HCT116 (cell line): ENCODE data around the gene AMDHD1. TPM values are rescaled to one million over a fixed set of nuclear protein-coding genes. Genes with fewer than 3 reads are reported as not detected.

ENCODE experiments used
- ATAC-seq: fragments of 200-7000 bp; cut with Tn5 transposase; 2 replicates; pipeline ENCODE4 v1.9.1; 2020; ENCODE audit warnings: mild to moderate bottlenecking, moderate library complexity
- BruUV-seq: library from RNA; stranded (reverse); fragments of 400-500 nt; replicated peaks from 2 replicates; lab custom pipeline; 2021; lab: Mats Ljungman, UMichigan
- CTCF ChIA-PET: fragments of 300-600 bp; sonication (Branson Sonifier 250); formaldehyde crosslinking; loops from one replicate; lab custom pipeline; 2021; ENCODE audit warnings: antibody characterized with exemption; lab: Charles Lee
- POLR2A ChIA-PET: fragments of 300-600, 350-600 bp; sonication (Branson Sonifier 250); formaldehyde crosslinking; loops from one replicate; lab custom pipeline; 2021; ENCODE audit warnings: antibody characterized with exemption; lab: Charles Lee
- RAD21 ChIA-PET, 2 experiments: fragments of 300-600 bp; sonication (Branson Sonifier 250); formaldehyde crosslinking; loops; one replicate each; lab custom pipeline; 2023; ENCODE audit warnings: low total read pairs in 2 of 2; ENCODE audit not compliant: uncharacterized antibody in 2 of 2, unreplicated experiment in 2 of 2, low non-redundant PET in 1 of 2; lab: Charles Lee
- DNase-seq: peaks from one replicate; pipeline ENCODE4 v3.0.0-alpha.2; 2010; ENCODE audit warnings: low read depth, low spot score
- H2AFZ ChIP-seq: fragments of 200-600 bp; shearing (Covaris generic), sonication (generic); 2 replicates; pipeline ENCODE4 v1.6.1; 2017; ENCODE audit warnings: low read depth, mixed run types, mixed read lengths, antibody characterized with exemption, low read length; ENCODE audit not compliant: poor library complexity, severe bottlenecking
- H3K27ac ChIP-seq: 2 replicates; pipeline ENCODE4 v1.5.1; 2012; ENCODE audit warnings: low read depth, low read length
- H3K27me3 ChIP-seq: fragments of 200-600 bp; sonication (generic); 2 replicates; pipeline ENCODE4 v1.6.1; 2016; ENCODE audit warnings: mixed run types, low read length, mixed read lengths; ENCODE audit not compliant: insufficient read depth
- H3K36me3 ChIP-seq, 2 experiments: fragments of 200-500 bp in 1 of 2; fragments of 200-600 bp in 1 of 2; sonication (Bioruptor generic) in 1 of 2; sonication (generic) in 1 of 2; 2 replicates each; pipeline versions ENCODE4 v1.5.1 to v1.6.1; 2014 to 2016; ENCODE audit warnings: low read length in 2 of 2, inconsistent platforms in 1 of 2, mixed read lengths in 1 of 2, mixed run types in 1 of 2; ENCODE audit not compliant: insufficient read depth in 2 of 2, control insufficient read depth in 1 of 2
- H3K4me1 ChIP-seq, 2 experiments: fragments of 200-600 bp in 1 of 2; sonication (generic) in 1 of 2; 2 replicates each; pipeline versions ENCODE4 v1.5.1 to v1.6.1; 2012 to 2017; ENCODE audit warnings: low read length in 2 of 2, inconsistent platforms in 1 of 2, mild to moderate bottlenecking in 1 of 2, mixed read lengths in 1 of 2, mixed run types in 1 of 2, moderate library complexity in 1 of 2; ENCODE audit not compliant: insufficient read depth in 2 of 2, control insufficient read depth in 1 of 2
- H3K4me2 ChIP-seq: fragments of 200-600 bp; sonication (generic); 2 replicates; pipeline ENCODE4 v1.6.1; 2017; ENCODE audit warnings: mixed run types, low read length, mixed read lengths
- H3K4me3 ChIP-seq, 2 experiments: fragments of 200-600 bp in 1 of 2; sonication (generic) in 1 of 2; replicated peaks in 1 of 2; 2 replicates each; pipeline ENCODE4 v1.5.1; 2011 to 2016; ENCODE audit warnings: low read length in 2 of 2, control low read depth in 1 of 2, low read depth in 1 of 2, mild to moderate bottlenecking in 1 of 2, mixed read lengths in 1 of 2, mixed run types in 1 of 2
- H3K79me2 ChIP-seq: fragments of 200-600 bp; sonication (generic); 2 replicates; pipeline ENCODE4 v1.6.1; 2017; ENCODE audit warnings: mild to moderate bottlenecking, mixed run types, low read length, moderate library complexity, mixed read lengths; ENCODE audit not compliant: insufficient read depth
- H3K9ac ChIP-seq: fragments of 200-600 bp; sonication (generic); 2 replicates; pipeline ENCODE4 v1.6.1; 2016; ENCODE audit warnings: low read length, mixed read lengths
- H3K9me2 ChIP-seq: fragments of 200-600 bp; sonication (generic), shearing (Covaris generic); 2 replicates; pipeline ENCODE4 v1.6.1; 2017; ENCODE audit warnings: mixed run types, mild to moderate bottlenecking, moderate library complexity; ENCODE audit not compliant: insufficient read depth
- H3K9me3 ChIP-seq, 2 experiments: fragments of 200-500 bp in 1 of 2; fragments of 200-600 bp in 1 of 2; sonication (Bioruptor generic) in 1 of 2; sonication (generic) in 1 of 2; 2 replicates each; pipeline ENCODE4 v1.6.1; 2014 to 2017; ENCODE audit warnings: low read length in 2 of 2, mixed read lengths in 2 of 2, inconsistent platforms in 1 of 2, low read depth in 1 of 2, mild to moderate bottlenecking in 1 of 2, mixed run types in 1 of 2, moderate library complexity in 1 of 2; ENCODE audit not compliant: control insufficient read depth in 1 of 2, insufficient read depth in 1 of 2
- H4K20me1 ChIP-seq: fragments of 200-600 bp; sonication (generic), shearing (Covaris generic); 2 replicates; pipeline ENCODE4 v1.6.1; 2017; ENCODE audit warnings: mixed run types, mild to moderate bottlenecking, moderate library complexity; ENCODE audit not compliant: insufficient read depth
- ATF3 ChIP-seq: IDR thresholded peaks from 2 replicates; pipeline ENCODE4 v1.6.1; 2012
- CBX3 ChIP-seq: IDR thresholded peaks from 2 replicates; pipeline ENCODE4 v1.6.1; 2012; ENCODE audit warnings: low read depth
- CTCF ChIP-seq, 3 experiments: fragments of 200-600 bp in 1 of 3; sonication (generic) in 1 of 3; IDR thresholded peaks in 2 of 3; conservative IDR thresholded peaks in 1 of 3; 2 replicates each; pipeline ENCODE4 v1.5.1; 2012 to 2017; ENCODE audit warnings: low read depth in 2 of 3, low read length in 2 of 3, antibody characterized with exemption in 1 of 3, borderline replicate concordance in 1 of 3, control low read depth in 1 of 3, mild to moderate bottlenecking in 1 of 3, mixed read lengths in 1 of 3, mixed run types in 1 of 3, moderate library complexity in 1 of 3; ENCODE audit not compliant: insufficient read depth in 1 of 3
- EGR1 ChIP-seq: IDR thresholded peaks from 2 replicates; pipeline ENCODE4 v1.6.1; 2012; ENCODE audit warnings: low read depth
- ELF1 ChIP-seq: IDR thresholded peaks from 2 replicates; pipeline ENCODE4 v1.6.1; 2012; ENCODE audit warnings: low read depth, borderline replicate concordance
- MAX ChIP-seq: IDR thresholded peaks from 2 replicates; pipeline ENCODE4 v1.6.1; 2012
- POLR2A ChIP-seq: IDR thresholded peaks from 2 replicates; pipeline ENCODE4 v1.7.0; 2011; ENCODE audit warnings: borderline replicate concordance; ENCODE audit not compliant: insufficient read depth, insufficient read length; ENCODE audit errors: extremely low read depth
- POLR2AphosphoS5 ChIP-seq: IDR thresholded peaks from 2 replicates; pipeline ENCODE4 v1.6.1; 2011; ENCODE audit warnings: mild to moderate bottlenecking, low read depth, low read length, moderate library complexity
- REST ChIP-seq: IDR thresholded peaks from 2 replicates; pipeline ENCODE4 v1.6.1; 2012; ENCODE audit warnings: low read depth
- SIN3A ChIP-seq: IDR thresholded peaks from 2 replicates; pipeline ENCODE4 v1.6.1; 2012; ENCODE audit warnings: low read depth
- SRF ChIP-seq: IDR thresholded peaks from 2 replicates; pipeline ENCODE4 v1.6.1; 2012; ENCODE audit warnings: low read depth
- TCF7L2 ChIP-seq: IDR thresholded peaks from 2 replicates; pipeline ENCODE4 v1.7.0; 2011; ENCODE audit warnings: borderline replicate concordance, inconsistent platforms; ENCODE audit not compliant: insufficient read depth, insufficient read length; ENCODE audit errors: extremely low read depth
- YY1 ChIP-seq: IDR thresholded peaks from 2 replicates; pipeline ENCODE4 v1.6.1; 2011; ENCODE audit warnings: low read length, low read depth, moderate library complexity, mild to moderate bottlenecking; ENCODE audit not compliant: insufficient replicate concordance; ENCODE audit errors: extremely low read depth
- ZBTB33 ChIP-seq: IDR thresholded peaks from 2 replicates; pipeline ENCODE4 v1.6.1; 2011; ENCODE audit warnings: mild to moderate bottlenecking, low read length, moderate library complexity; ENCODE audit not compliant: insufficient replicate concordance; ENCODE audit errors: extremely low read depth
- ZNF274 ChIP-seq: fragments of 200-500 bp; sonication (Bioruptor generic); IDR thresholded peaks from 2 replicates; pipeline ENCODE4 v1.6.1; 2014; ENCODE audit warnings: mild to moderate bottlenecking, low read depth, low read length, inconsistent platforms
- intact Hi-C: fragments of 100-400 bp; cut with micrococcal nuclease; formaldehyde crosslinking; loops from 2 replicates; pipeline ENCODE4 v1.10.0; 2022
- total RNA-seq: library from RNA; stranded (reverse); gene quantifications from one replicate; pipeline ENCODE4 v1.2.1, GENCODE V29; 2021; ENCODE audit not compliant: unreplicated experiment

Gene AMDHD1
- total RNA-seq, 1 experiment from 2014 or later: 3.0 TPM

- intact Hi-C loops: no loop called here
- Histone ChIP-seq H3K27ac (no peak overlapping the region), H2AFZ (no peak overlapping the region), H3K4me3 (no peak overlapping the region), H3K9me3 (no peaks in the 10 kb centered on the region), H3K4me1 (peaks cover 0 to 7% of the 10 kb centered on the region in 2 experiments; a peak in 1 of 4 replicates), H3K27me3 (no peaks in the 10 kb centered on the region), H3K9ac (no peak overlapping the region), H3K36me3 (no peaks in the 10 kb centered on the region), H3K4me2 (no peak overlapping the region), H4K20me1 (no peaks in the 10 kb centered on the region), H3K9me2 (no peaks in the 10 kb centered on the region), H3K79me2 (no peaks in the 10 kb centered on the region)
- ATAC-seq: no peak
- POLR2A ChIA-PET: no interaction called here
- no TSS peak for BruUV-seq
- no peak for DNase-seq
- RAD21 ChIA-PET: interaction anchor here in 1 of 2 experiments (0.6 kb wide), 1 partner anchor 23 kb away, joined by 4 read pairs; no protein-coding TSS in a partner anchor
- no peak for TF ChIP-seq ZNF274
- TF ChIP-seq REST: no peak
- TF ChIP-seq CBX3: no peak
- TF ChIP-seq POLR2AphosphoS5: no peak
- TF ChIP-seq ELF1: no peak
- no peak for TF ChIP-seq EGR1
- TF ChIP-seq SIN3A: no peak
- no peak for TF ChIP-seq YY1
- no peak for TF ChIP-seq POLR2A
- no peak for TF ChIP-seq CTCF (IDR thresholded peaks at IDR 0.05 in 2 of 3, conservative IDR thresholded peaks at IDR 0.05 in 1 of 3; ENCODE audit: borderline replicate concordance in 1 of 3, insufficient read depth in 1 of 3, low read depth in 2 of 3, low read length in 2 of 3)
- no peak for TF ChIP-seq ZBTB33
- TF ChIP-seq SRF: no peak
- no peak for TF ChIP-seq ATF3
- no peak for TF ChIP-seq TCF7L2
- TF ChIP-seq MAX: no peak
- CTCF ChIA-PET: interaction anchor here (1.5 kb wide), 1 partner anchor 22 kb away, joined by 3 read pairs; no protein-coding TSS in a partner anchor
Measured at GRCh38 chr12:95976416-95976832, 33.3 kb downstream of the AMDHD1 start.
